WTC11 (cell line): ENCODE measurements around the gene ELP5. TPM values are rescaled to one million over a fixed set of nuclear protein-coding genes. Genes with fewer than 3 reads are reported as not detected.

Source experiments
- ATAC-seq: fragments of 200-7000 bp; cut with Tn5 transposase; 2 replicates; pipeline ENCODE4 v1.10.0; 2021; ENCODE audit warnings: mild to moderate bottlenecking, moderate library complexity
- CTCF ChIA-PET: fragments of 300-600 bp; sonication (Branson Sonifier 250); formaldehyde crosslinking; loops from one replicate; lab custom pipeline; 2021; ENCODE audit warnings: antibody characterized with exemption; lab: Charles Lee
- POLR2A ChIA-PET: fragments of 350-600 bp; sonication (Branson Sonifier 250); formaldehyde crosslinking; loops from one replicate; lab custom pipeline; 2021; ENCODE audit warnings: antibody characterized with exemption; lab: Charles Lee
- DNase-seq: peaks from one replicate; pipeline ENCODE4 v3.0.0; 2021; ENCODE audit warnings: low spot score
- H3K27ac Mint-ChIP-seq: 2 replicates; pipeline ENCODE4 v1.8.0; 2021; ENCODE audit warnings: mixed read lengths
- H3K27me3 Mint-ChIP-seq: 2 replicates; pipeline ENCODE4 v1.8.0; 2021; ENCODE audit warnings: low read depth, mild to moderate bottlenecking, moderate library complexity, mixed read lengths
- H3K36me3 Mint-ChIP-seq: 2 replicates; pipeline ENCODE4 v1.8.0; 2021; ENCODE audit warnings: mixed read lengths
- H3K4me1 Mint-ChIP-seq: 2 replicates; pipeline ENCODE4 v1.8.0; 2022; ENCODE audit warnings: mixed read lengths
- H3K4me3 Mint-ChIP-seq: 2 replicates; pipeline ENCODE4 v1.8.0; 2021; ENCODE audit warnings: mild to moderate bottlenecking, moderate library complexity, mixed read lengths
- H3K9me3 Mint-ChIP-seq: 2 replicates; pipeline ENCODE4 v1.8.0; 2021; ENCODE audit warnings: mixed read lengths
- CREM ChIP-seq: sonication (generic); formaldehyde crosslinking; IDR thresholded peaks from 2 replicates; pipeline ENCODE4 v1.8.1; 2022; ENCODE audit warnings: mild to moderate bottlenecking, missing genetic modification reagents, moderate library complexity
- FOXP1 ChIP-seq: sonication (generic); formaldehyde crosslinking; IDR thresholded peaks from 2 replicates; pipeline ENCODE4 v1.8.0; 2022; ENCODE audit warnings: missing genetic modification reagents, mild to moderate bottlenecking, moderate library complexity, borderline replicate concordance
- NFE2L1 ChIP-seq: sonication (generic); formaldehyde crosslinking; IDR thresholded peaks from 2 replicates; pipeline ENCODE4 v1.8.1; 2023; ENCODE audit warnings: missing genetic modification reagents
- OVOL2 ChIP-seq: fragments of 250-450 bp; sonication (Bioruptor Pico); IDR thresholded peaks from 2 replicates; pipeline ENCODE4 v1.9.0; 2021; ENCODE audit warnings: mild to moderate bottlenecking, borderline replicate concordance
- PRRX2 ChIP-seq: fragments of 250-450 bp; sonication (Bioruptor Pico); IDR thresholded peaks from 2 replicates; pipeline ENCODE4 v1.8.0; 2021; ENCODE audit warnings: mild to moderate bottlenecking
- SP1 ChIP-seq: sonication (generic); formaldehyde crosslinking; conservative IDR thresholded peaks from 2 replicates; pipeline ENCODE4 v1.8.1; 2022; ENCODE audit warnings: missing genetic modification reagents
- TCF7 ChIP-seq: sonication (generic); formaldehyde crosslinking; IDR thresholded peaks from 2 replicates; pipeline ENCODE4 v1.8.0; 2022; ENCODE audit warnings: mild to moderate bottlenecking, low read depth, missing genetic modification reagents, moderate library complexity
- ZBTB21 ChIP-seq: sonication (generic); formaldehyde crosslinking; IDR thresholded peaks from 2 replicates; pipeline ENCODE4 v1.8.1; 2023; ENCODE audit warnings: mild to moderate bottlenecking, missing genetic modification reagents, borderline replicate concordance
- ZNF671 ChIP-seq: fragments of 250-450 bp; sonication (Bioruptor Pico); IDR thresholded peaks from 2 replicates; pipeline ENCODE4 v1.8.0; 2021; ENCODE audit warnings: mild to moderate bottlenecking
- total RNA-seq: library from RNA; stranded (reverse); gene quantifications from 3 replicates; pipeline ENCODE4 v1.2.3, GENCODE V29; 2021
- TF ChIP-seq, protein P1 (sequence below): sonication (generic); formaldehyde crosslinking; IDR thresholded peaks from 2 replicates; pipeline ENCODE4 v1.8.1; 2022; ENCODE audit warnings: missing genetic modification reagents, borderline replicate concordance
- TF ChIP-seq, protein P2 (sequence below): sonication (generic); formaldehyde crosslinking; IDR thresholded peaks from 2 replicates; pipeline ENCODE4 v1.8.1; 2023; ENCODE audit warnings: mild to moderate bottlenecking, missing genetic modification reagents, moderate library complexity
- TF ChIP-seq, protein P3 (sequence below): sonication (generic); formaldehyde crosslinking; IDR thresholded peaks from 2 replicates; pipeline ENCODE4 v1.8.0; 2022; ENCODE audit warnings: mild to moderate bottlenecking, missing genetic modification reagents

The ELP5 gene
- total RNA-seq, 1 experiment from 2014 or later = 101 TPM

DNA sequence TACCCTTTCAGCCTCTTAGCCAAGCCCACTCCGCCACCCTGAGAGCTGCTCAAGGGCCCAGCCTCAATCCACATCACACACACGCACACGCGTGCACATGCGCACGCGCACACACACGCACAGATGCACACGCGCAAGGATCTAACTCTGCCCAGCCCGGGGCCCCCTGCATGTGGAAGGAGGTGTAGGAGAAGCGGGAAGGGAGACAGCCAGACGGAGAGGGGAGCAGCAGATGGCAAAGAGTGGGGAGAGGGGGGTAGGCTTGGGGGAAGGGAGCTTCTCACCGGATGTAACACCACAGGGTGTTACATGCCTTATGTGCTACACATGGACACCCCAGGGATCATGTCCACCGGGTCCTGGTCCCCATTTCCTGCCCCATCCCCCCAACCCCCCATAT, 47.7 kb upstream of the ELP5 start:
- peaks cover 37% of the 10 kb centered on the region for H3K4me1 Mint-ChIP-seq
- ChIA-PET POLR2A (interaction anchor here (0.5 kb wide), 1 partner anchor 37 kb away, joined by 3 read pairs; no protein-coding TSS in a partner anchor), CTCF (interaction anchor here (0.6 to 1.3 kb wide), 2 partner anchors 10 to 13 kb away, joined by 3 to 4 read pairs; no protein-coding TSS in a partner anchor)
- H3K9me3 Mint-ChIP-seq = no peaks in the 10 kb centered on the region
- peak overlapping the region; percentile 78; the same call in 1 of the 2 replicates for H3K27ac Mint-ChIP-seq
- H3K36me3 Mint-ChIP-seq = peaks cover 24% of the 10 kb centered on the region
- H3K4me3 Mint-ChIP-seq = peak overlapping the region; percentile 71
- ATAC-seq (no peak), DNase-seq (no peak)
- H3K27me3 Mint-ChIP-seq = no peaks in the 10 kb centered on the region
- no peak for TF ChIP-seq OVOL2
- 0 out of 2 replicates have a peak, but pooled peaks have one; percentile 14 for TF ChIP-seq NFE2L1 (CRISPR knock-in tag)
- TF ChIP-seq, protein P1, sequence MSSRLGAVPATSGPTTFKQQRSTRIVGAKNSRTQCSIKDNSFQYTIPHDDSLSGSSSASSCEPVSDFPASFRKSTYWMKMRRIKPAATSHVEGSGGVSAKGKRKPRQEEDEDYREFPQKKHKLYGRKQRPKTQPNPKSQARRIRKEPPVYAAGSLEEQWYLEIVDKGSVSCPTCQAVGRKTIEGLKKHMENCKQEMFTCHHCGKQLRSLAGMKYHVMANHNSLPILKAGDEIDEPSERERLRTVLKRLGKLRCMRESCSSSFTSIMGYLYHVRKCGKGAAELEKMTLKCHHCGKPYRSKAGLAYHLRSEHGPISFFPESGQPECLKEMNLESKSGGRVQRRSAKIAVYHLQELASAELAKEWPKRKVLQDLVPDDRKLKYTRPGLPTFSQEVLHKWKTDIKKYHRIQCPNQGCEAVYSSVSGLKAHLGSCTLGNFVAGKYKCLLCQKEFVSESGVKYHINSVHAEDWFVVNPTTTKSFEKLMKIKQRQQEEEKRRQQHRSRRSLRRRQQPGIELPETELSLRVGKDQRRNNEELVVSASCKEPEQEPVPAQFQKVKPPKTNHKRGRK = no peak
- TF ChIP-seq FOXP1 (CRISPR knock-in tag) = 0 out of 2 replicates have a peak, but pooled peaks have one; percentile 39
- TF ChIP-seq ZNF671 = no peak

DNA sequence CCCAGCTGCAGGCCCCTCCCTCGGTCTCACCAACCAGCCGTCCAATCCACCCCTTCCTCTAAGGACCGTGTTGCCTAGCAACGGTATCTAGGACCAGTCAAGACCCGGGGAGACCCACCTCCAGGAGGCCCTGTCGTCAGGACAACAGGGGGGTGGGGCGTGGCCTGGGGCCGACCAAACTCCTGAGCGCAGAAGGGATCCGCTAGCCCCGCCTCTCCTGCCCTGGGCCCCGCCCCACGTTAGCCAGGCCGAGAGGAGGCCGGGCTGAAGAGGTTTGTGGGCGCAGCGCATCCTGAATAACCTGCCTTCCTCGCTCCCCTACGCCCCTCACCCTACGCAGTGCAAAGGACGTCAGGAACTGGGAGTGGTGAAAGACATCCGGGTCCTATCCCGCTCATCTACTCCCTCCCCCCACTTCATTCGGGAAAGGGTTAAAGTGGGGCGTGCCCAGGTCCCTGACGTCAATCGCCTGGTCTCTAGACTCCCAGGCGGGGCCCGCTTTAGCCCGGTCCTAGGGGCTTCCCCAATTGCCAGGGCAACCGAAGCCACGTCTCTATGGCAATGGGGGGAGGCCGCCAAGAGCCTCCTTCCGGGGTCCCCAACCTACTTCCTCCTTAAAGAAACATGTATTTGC, 47.1 kb upstream of the ELP5 start:
- Mint-ChIP-seq H3K27ac (peak overlapping the region; percentile 78), H3K36me3 (peaks cover 23% of the 10 kb centered on the region)
- CTCF ChIA-PET = interaction anchor here (1.3 kb wide), 1 partner anchor 9 kb away, joined by 4 read pairs; no protein-coding TSS in a partner anchor
- peak; percentile 81 for ATAC-seq
- DNase-seq = peak; percentile 98
- POLR2A ChIA-PET = interaction anchor here (0.5 kb wide), 1 partner anchor 37 kb away, joined by 3 read pairs; no protein-coding TSS in a partner anchor
- TF ChIP-seq, protein P2, sequence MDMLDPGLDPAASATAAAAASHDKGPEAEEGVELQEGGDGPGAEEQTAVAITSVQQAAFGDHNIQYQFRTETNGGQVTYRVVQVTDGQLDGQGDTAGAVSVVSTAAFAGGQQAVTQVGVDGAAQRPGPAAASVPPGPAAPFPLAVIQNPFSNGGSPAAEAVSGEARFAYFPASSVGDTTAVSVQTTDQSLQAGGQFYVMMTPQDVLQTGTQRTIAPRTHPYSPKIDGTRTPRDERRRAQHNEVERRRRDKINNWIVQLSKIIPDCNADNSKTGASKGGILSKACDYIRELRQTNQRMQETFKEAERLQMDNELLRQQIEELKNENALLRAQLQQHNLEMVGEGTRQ (CRISPR knock-in tag) = peak; percentile 34; the same call in 1 of the 2 replicates
- peak; percentile 86 for TF ChIP-seq ZBTB21 (CRISPR knock-in tag)
- TF ChIP-seq, protein P3, sequence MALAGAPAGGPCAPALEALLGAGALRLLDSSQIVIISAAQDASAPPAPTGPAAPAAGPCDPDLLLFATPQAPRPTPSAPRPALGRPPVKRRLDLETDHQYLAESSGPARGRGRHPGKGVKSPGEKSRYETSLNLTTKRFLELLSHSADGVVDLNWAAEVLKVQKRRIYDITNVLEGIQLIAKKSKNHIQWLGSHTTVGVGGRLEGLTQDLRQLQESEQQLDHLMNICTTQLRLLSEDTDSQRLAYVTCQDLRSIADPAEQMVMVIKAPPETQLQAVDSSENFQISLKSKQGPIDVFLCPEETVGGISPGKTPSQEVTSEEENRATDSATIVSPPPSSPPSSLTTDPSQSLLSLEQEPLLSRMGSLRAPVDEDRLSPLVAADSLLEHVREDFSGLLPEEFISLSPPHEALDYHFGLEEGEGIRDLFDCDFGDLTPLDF = no peak
- TF ChIP-seq SP1 (CRISPR knock-in tag) = peak; percentile 93
- TF ChIP-seq ZNF671 = no peak
- TF ChIP-seq CREM (CRISPR knock-in tag) = peak; percentile 81; the same call in 1 of the 2 replicates
- TF ChIP-seq, all 79 proteins: peak for 4
- no peaks in the 10 kb centered on the region for H3K9me3 Mint-ChIP-seq
- no peaks in the 10 kb centered on the region for H3K27me3 Mint-ChIP-seq
- H3K4me1 Mint-ChIP-seq = peaks cover 38% of the 10 kb centered on the region
- H3K4me3 Mint-ChIP-seq = peak overlapping the region; percentile 71

DNA sequence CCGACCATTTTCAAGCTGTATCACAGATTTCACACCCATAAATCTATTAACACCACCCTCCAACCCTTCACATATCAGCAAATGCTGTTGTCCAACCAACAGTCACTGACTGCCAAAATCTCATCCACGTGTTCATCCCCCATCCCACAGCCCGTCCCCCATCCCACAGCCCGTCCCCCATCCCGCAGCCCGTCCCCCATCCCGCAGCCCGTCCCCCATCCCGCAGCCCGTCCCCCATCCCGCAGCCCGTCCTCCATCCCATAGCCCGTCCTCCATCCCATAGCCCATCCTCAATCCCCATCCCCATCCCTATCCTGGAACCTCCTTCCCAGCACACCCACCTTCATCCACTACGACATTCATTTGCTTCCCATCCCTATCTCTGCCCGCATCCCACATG, 46.5 kb upstream of the ELP5 start:
- ChIA-PET CTCF (interaction anchor here (0.6 kb wide), 1 partner anchor 161 kb away, joined by 3 read pairs; no protein-coding TSS in a partner anchor), POLR2A (no interaction called here)
- Mint-ChIP-seq H3K4me3 (peak overlapping the region; percentile 71), H3K4me1 (peaks cover 44% of the 10 kb centered on the region), H3K36me3 (peaks cover 21% of the 10 kb centered on the region), H3K9me3 (no peaks in the 10 kb centered on the region), H3K27me3 (no peaks in the 10 kb centered on the region), H3K27ac (peak overlapping the region; percentile 78)
- TF ChIP-seq PRRX2 (CRISPR knock-in tag) (no peak), TCF7 (CRISPR knock-in tag) (no peak)
- TF ChIP-seq, protein P2 (CRISPR knock-in tag) = no peak
- no peak for ATAC-seq
- no peak for DNase-seq
